GM21717 (cell line): Measurements from ENCODE around the gene B4GALNT1.
"Not testable (repeated sequence)": the region's sequence is repeated elsewhere in the genome, so short reads cannot be mapped to it uniquely, and the experiment has no call there.

Experiments
- ATAC-seq: cut with Tn5 transposase; IDR thresholded peaks from one replicate; pipeline ENCODE4 v1.9.1; 2021; ENCODE audit warnings: mild to moderate bottlenecking, moderate library complexity; ENCODE audit not compliant: unreplicated experiment

Gene B4GALNT1

GRCh38 chr12:57632958-57633840 lies at the start of gene B4GALNT1:
Gene B4GALNT1, minus strand, starts transcription at chr12:57633201. Its CDS starts 1,069 bp downstream, at chr12:57632132.
- peak; percentile 84 for ATAC-seq

- ATAC-seq = no peak
These were observed 46.7 kb upstream of the B4GALNT1 start for GRCh38 chr12:57679697-57680096.

GRCh38 chr12:57677947-57678346 lies 44.9 kb upstream of the B4GALNT1 start:
- ATAC-seq = not testable (repeated sequence)

- no peak for ATAC-seq
These were observed 41.7 kb upstream of the B4GALNT1 start for GRCh38 chr12:57674691-57675090.

- no peak for ATAC-seq
These were observed 39.8 kb upstream of the B4GALNT1 start for GRCh38 chr12:57672801-57673200.

- not testable (repeated sequence) for ATAC-seq
These were observed 38.8 kb upstream of the B4GALNT1 start for GRCh38 chr12:57671811-57672210.

- not testable (repeated sequence) for ATAC-seq
These were observed 36.7 kb upstream of the B4GALNT1 start for GRCh38 chr12:57669691-57670090.

GRCh38 chr12:57666897-57667296 lies 33.9 kb upstream of the B4GALNT1 start:
- ATAC-seq = no peak

GRCh38 chr12:57665066-57665820 lies 32.2 kb upstream of the B4GALNT1 start:
- not testable (repeated sequence) for ATAC-seq

GRCh38 chr12:57661376-57661775 lies 28.4 kb upstream of the B4GALNT1 start:
- no peak for ATAC-seq

- no peak for ATAC-seq
These were observed 25.9 kb upstream of the B4GALNT1 start for GRCh38 chr12:57658890-57659289.

GRCh38 chr12:57657744-57658143 lies 24.7 kb upstream of the B4GALNT1 start:
- ATAC-seq = no peak

GRCh38 chr12:57656408-57656807 lies 23.4 kb upstream of the B4GALNT1 start:
- not testable (repeated sequence) for ATAC-seq

- ATAC-seq = no peak
These were observed 22.7 kb upstream of the B4GALNT1 start for GRCh38 chr12:57655541-57656240.

GRCh38 chr12:57654042-57654441 lies 21.0 kb upstream of the B4GALNT1 start:
- ATAC-seq = no peak

GRCh38 chr12:57646659-57647049 lies 13.7 kb upstream of the B4GALNT1 start:
- not testable (repeated sequence) for ATAC-seq

- not testable (repeated sequence) for ATAC-seq
These were observed 13.1 kb upstream of the B4GALNT1 start for GRCh38 chr12:57645990-57646658.

GRCh38 chr12:57641699-57642442 lies 8.9 kb upstream of the B4GALNT1 start:
- ATAC-seq = no peak

- ATAC-seq = no peak
These were observed 7.4 kb upstream of the B4GALNT1 start for GRCh38 chr12:57640175-57641042.
